ENCODE measurements around the gene CDK14. TPM values are rescaled to one million over a fixed set of nuclear protein-coding genes. Genes with fewer than 3 reads are reported as not detected.

Gene CDK14
- total and polyA plus RNA-seq, 4 donors: 4.2 to 12.4 (median 7.4) TPM

- 52% methylated on average over 2 of the region's 2 CpGs for WGBS
- H3K27ac ChIP-seq (ENCODE audit: low read depth in 1 of 2, low read length in 2 of 2): peak overlapping the region; percentile 22 to 65
These were observed 130.0 kb downstream of the CDK14 start for GRCh38 chr7:90726120-90726519.

DNA sequence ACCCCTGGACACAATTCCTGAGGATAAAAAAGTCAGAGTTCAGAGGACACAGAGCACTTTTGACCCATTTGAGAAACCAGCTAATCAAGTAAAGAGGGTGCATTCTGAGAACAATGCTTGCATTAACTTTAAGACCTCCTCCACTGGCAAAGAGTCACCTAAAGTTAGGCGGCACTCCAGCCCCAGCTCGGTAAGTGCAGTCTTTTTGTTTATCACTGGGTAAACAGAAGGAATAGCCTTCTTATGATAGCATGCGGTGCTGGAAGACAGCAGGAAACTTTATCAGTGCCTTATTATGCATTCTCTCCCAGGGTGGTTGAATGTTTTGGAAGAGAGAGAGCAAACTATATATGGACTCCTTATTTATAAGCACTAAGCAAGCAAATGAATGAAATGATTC, 130.5 kb downstream of the CDK14 start:
- WGBS: 19% methylated on average over 3 of the region's 3 CpGs
- no peak for DNase-seq (ENCODE audit: low spot score)
- Histone ChIP-seq H3K36me3 (ENCODE audit: control insufficient read depth in 4 of 4, insufficient read depth in 3 of 4, low read depth in 1 of 4, low read length in 3 of 4) (no peaks in the 10 kb centered on the region), H3K27me3 (ENCODE audit: control insufficient read depth in 4 of 4, insufficient read depth in 4 of 4, low read length in 3 of 4) (no peaks in the 10 kb centered on the region), H3K27ac (ENCODE audit: low read depth in 1 of 2, low read length in 2 of 2) (peak overlapping the region; percentile 22 to 65), H3K4me3 (ENCODE audit: low read depth in 1 of 3, low read length in 3 of 3) (no peak overlapping the region), H3K4me1 (ENCODE audit: control insufficient read depth in 4 of 4, insufficient read depth in 4 of 4, low read length in 3 of 4) (peaks cover 8 to 37% (median 18%) of the 10 kb centered on the region in 4 donors), H3K9ac (ENCODE audit: low read depth in 1 of 2, low read length in 2 of 2) (peak overlapping the region in 1 of 2 donors; percentile 56), H3K9me3 (ENCODE audit: control insufficient read depth in 4 of 4, low read length in 3 of 4) (no peaks in the 10 kb centered on the region)
- TF ChIP-seq NR2F2 (IDR thresholded peaks at IDR 0.05): no peak
- peak in 1 of 2 donors; percentile 16 for TF ChIP-seq HNF4A (conservative IDR thresholded peaks at IDR 0.05)
- peak; percentile 24 for TF ChIP-seq YY1 (IDR thresholded peaks at IDR 0.05)

More at GRCh38 chr7:90726120-90726519, 130.0 kb downstream of the CDK14 start:
- TF ChIP-seq RAD21 (IDR thresholded peaks at IDR 0.05) (no peak), GABPA (IDR thresholded peaks at IDR 0.05 in 1 of 2, conservative IDR thresholded peaks at IDR 0.05 in 1 of 2) (no peak), JUND (IDR thresholded peaks at IDR 0.05) (no peak), FOXA1 (IDR thresholded peaks at IDR 0.05) (no peak)
- TF ChIP-seq, protein P1, sequence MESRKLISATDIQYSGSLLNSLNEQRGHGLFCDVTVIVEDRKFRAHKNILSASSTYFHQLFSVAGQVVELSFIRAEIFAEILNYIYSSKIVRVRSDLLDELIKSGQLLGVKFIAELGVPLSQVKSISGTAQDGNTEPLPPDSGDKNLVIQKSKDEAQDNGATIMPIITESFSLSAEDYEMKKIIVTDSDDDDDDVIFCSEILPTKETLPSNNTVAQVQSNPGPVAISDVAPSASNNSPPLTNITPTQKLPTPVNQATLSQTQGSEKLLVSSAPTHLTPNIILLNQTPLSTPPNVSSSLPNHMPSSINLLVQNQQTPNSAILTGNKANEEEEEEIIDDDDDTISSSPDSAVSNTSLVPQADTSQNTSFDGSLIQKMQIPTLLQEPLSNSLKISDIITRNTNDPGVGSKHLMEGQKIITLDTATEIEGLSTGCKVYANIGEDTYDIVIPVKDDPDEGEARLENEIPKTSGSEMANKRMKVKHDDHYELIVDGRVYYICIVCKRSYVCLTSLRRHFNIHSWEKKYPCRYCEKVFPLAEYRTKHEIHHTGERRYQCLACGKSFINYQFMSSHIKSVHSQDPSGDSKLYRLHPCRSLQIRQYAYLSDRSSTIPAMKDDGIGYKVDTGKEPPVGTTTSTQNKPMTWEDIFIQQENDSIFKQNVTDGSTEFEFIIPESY (IDR thresholded peaks at IDR 0.05): no peak
- Histone ChIP-seq H3K4me3 (ENCODE audit: low read depth in 1 of 3, low read length in 3 of 3) (no peak overlapping the region), H3K4me1 (ENCODE audit: control insufficient read depth in 4 of 4, insufficient read depth in 4 of 4, low read length in 3 of 4) (peaks cover 8 to 42% (median 22%) of the 10 kb centered on the region in 4 donors), H3K36me3 (ENCODE audit: control insufficient read depth in 4 of 4, insufficient read depth in 3 of 4, low read depth in 1 of 4, low read length in 3 of 4) (no peaks in the 10 kb centered on the region), H3K9me3 (ENCODE audit: control insufficient read depth in 4 of 4, low read length in 3 of 4) (no peaks in the 10 kb centered on the region), H3K9ac (ENCODE audit: low read depth in 1 of 2, low read length in 2 of 2) (peak overlapping the region in 1 of 2 donors; percentile 56), H3K27me3 (ENCODE audit: control insufficient read depth in 4 of 4, insufficient read depth in 4 of 4, low read length in 3 of 4) (no peaks in the 10 kb centered on the region)
- no peak for DNase-seq (ENCODE audit: low spot score)

DNA sequence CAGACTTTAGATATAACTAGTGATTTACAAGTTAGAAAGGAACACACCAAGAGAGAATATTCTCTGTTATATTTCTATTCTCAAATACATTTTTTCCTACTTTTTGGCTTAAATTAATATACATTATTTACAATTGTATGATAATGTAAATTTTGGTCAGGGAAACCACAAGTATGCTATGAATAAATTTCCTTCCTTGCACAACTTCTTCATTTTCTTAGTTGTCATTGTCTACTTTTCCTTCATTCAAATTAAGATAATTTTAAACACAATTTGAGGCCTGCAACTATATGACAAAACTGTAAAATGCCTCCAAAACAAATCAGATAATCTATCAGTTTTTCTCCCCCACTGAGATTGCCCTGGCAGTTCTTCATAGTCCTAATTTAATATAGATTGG, 131.3 kb downstream of the CDK14 start:
- Histone ChIP-seq H3K27ac (ENCODE audit: low read depth in 1 of 2, low read length in 2 of 2) (no peak overlapping the region), H3K9me3 (ENCODE audit: control insufficient read depth in 4 of 4, low read length in 3 of 4) (no peaks in the 10 kb centered on the region), H3K4me3 (ENCODE audit: low read depth in 1 of 3, low read length in 3 of 3) (no peak overlapping the region), H3K9ac (ENCODE audit: low read depth in 1 of 2, low read length in 2 of 2) (no peak overlapping the region), H3K36me3 (ENCODE audit: control insufficient read depth in 4 of 4, insufficient read depth in 3 of 4, low read depth in 1 of 4, low read length in 3 of 4) (no peaks in the 10 kb centered on the region), H3K27me3 (ENCODE audit: control insufficient read depth in 4 of 4, insufficient read depth in 4 of 4, low read length in 3 of 4) (no peaks in the 10 kb centered on the region), H3K4me1 (ENCODE audit: control insufficient read depth in 4 of 4, insufficient read depth in 4 of 4, low read length in 3 of 4) (peaks cover 3 to 30% (median 11%) of the 10 kb centered on the region in 4 donors)
- no peak for DNase-seq (ENCODE audit: low spot score)
- TF ChIP-seq, protein P2, sequence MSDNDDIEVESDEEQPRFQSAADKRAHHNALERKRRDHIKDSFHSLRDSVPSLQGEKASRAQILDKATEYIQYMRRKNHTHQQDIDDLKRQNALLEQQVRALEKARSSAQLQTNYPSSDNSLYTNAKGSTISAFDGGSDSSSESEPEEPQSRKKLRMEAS (IDR thresholded peaks at IDR 0.05): no peak
- no peak for TF ChIP-seq EGR1 (IDR thresholded peaks at IDR 0.05; ENCODE audit: low read depth in 2 of 2)
- no peak for TF ChIP-seq FOXA1 (IDR thresholded peaks at IDR 0.05)
- TF ChIP-seq NR2F2 (IDR thresholded peaks at IDR 0.05): no peak
- no peak for TF ChIP-seq RXRA (IDR thresholded peaks at IDR 0.05)
- no peak for TF ChIP-seq HNF4G (IDR thresholded peaks at IDR 0.05)

GRCh38 chr7:90728568-90728967, 132.4 kb downstream of the CDK14 start:
- no peak overlapping the region for H3K27ac ChIP-seq (ENCODE audit: low read depth in 1 of 2, low read length in 2 of 2)
- 93% methylated on average over 2 of the region's 2 CpGs for WGBS
- TF ChIP-seq JUND (IDR thresholded peaks at IDR 0.05) (no peak), FOXA1 (IDR thresholded peaks at IDR 0.05) (no peak), EGR1 (IDR thresholded peaks at IDR 0.05; ENCODE audit: low read depth in 2 of 2) (no peak), REST (IDR thresholded peaks at IDR 0.05) (no peak), NR2F2 (IDR thresholded peaks at IDR 0.05) (no peak), RAD21 (IDR thresholded peaks at IDR 0.05) (no peak), SP1 (IDR thresholded peaks at IDR 0.05) (no peak), TAF1 (conservative IDR thresholded peaks at IDR 0.05) (no peak), HNF4A (conservative IDR thresholded peaks at IDR 0.05) (no peak)
- TF ChIP-seq, protein P3, sequence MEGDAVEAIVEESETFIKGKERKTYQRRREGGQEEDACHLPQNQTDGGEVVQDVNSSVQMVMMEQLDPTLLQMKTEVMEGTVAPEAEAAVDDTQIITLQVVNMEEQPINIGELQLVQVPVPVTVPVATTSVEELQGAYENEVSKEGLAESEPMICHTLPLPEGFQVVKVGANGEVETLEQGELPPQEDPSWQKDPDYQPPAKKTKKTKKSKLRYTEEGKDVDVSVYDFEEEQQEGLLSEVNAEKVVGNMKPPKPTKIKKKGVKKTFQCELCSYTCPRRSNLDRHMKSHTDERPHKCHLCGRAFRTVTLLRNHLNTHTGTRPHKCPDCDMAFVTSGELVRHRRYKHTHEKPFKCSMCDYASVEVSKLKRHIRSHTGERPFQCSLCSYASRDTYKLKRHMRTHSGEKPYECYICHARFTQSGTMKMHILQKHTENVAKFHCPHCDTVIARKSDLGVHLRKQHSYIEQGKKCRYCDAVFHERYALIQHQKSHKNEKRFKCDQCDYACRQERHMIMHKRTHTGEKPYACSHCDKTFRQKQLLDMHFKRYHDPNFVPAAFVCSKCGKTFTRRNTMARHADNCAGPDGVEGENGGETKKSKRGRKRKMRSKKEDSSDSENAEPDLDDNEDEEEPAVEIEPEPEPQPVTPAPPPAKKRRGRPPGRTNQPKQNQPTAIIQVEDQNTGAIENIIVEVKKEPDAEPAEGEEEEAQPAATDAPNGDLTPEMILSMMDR (IDR thresholded peaks at IDR 0.05; ENCODE audit: low read depth, low read length, missing input control): no peak
- TF ChIP-seq, protein P2 (IDR thresholded peaks at IDR 0.05): no peak

More at GRCh38 chr7:90728568-90728967, 132.4 kb downstream of the CDK14 start:
- Histone ChIP-seq H3K36me3 (ENCODE audit: control insufficient read depth in 4 of 4, insufficient read depth in 3 of 4, low read depth in 1 of 4, low read length in 3 of 4) (no peaks in the 10 kb centered on the region), H3K4me1 (ENCODE audit: control insufficient read depth in 4 of 4, insufficient read depth in 4 of 4, low read length in 3 of 4) (peaks cover 3 to 30% (median 11%) of the 10 kb centered on the region in 4 donors), H3K4me3 (ENCODE audit: low read depth in 1 of 3, low read length in 3 of 3) (no peak overlapping the region), H3K9me3 (ENCODE audit: control insufficient read depth in 4 of 4, low read length in 3 of 4) (no peaks in the 10 kb centered on the region), H3K27me3 (ENCODE audit: control insufficient read depth in 4 of 4, insufficient read depth in 4 of 4, low read length in 3 of 4) (no peaks in the 10 kb centered on the region), H3K9ac (ENCODE audit: low read depth in 1 of 2, low read length in 2 of 2) (peak overlapping the region in 1 of 2 donors; percentile 24)
- DNase-seq (ENCODE audit: low spot score): no peak
